ENCODE measurements around the gene HSPA8.
"Not testable (repeated sequence)": the region's sequence is repeated elsewhere in the genome, so short reads cannot be mapped to it uniquely, and the experiment has no call there.

HSPA8 gene

GRCh38 chr11:123072332-123072761 is 10.4 kb upstream of the HSPA8 start:
- no peak for DNase-seq (ENCODE audit: low spot score)

- DNase-seq (ENCODE audit: low spot score) = no peak
Observed at GRCh38 chr11:123069908-123070821, 8.2 kb upstream of the HSPA8 start.

DNA sequence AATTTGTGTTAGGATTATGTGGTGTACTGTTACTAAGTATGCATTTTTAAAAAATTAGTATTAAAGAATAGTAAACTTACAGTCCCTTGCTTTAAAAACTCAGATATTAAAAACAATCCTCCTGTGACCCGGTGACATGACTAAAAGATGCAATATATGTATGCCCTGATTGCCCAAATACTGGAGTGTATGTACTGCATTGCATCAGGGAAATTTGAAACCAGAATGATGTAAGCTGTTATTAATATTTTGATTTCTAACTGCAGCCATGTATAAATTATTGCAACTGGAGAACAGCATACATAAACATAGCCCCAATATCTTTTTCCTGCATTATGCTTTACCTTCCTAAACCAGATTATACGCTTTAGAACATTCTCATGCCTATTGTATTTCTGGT is 3.7 kb upstream of the HSPA8 start:
- DNase-seq (ENCODE audit: low spot score) = no peak

GRCh38 chr11:123063826-123064657 is 2.1 kb upstream of the HSPA8 start:
- no peak for DNase-seq (ENCODE audit: low spot score)

DNA sequence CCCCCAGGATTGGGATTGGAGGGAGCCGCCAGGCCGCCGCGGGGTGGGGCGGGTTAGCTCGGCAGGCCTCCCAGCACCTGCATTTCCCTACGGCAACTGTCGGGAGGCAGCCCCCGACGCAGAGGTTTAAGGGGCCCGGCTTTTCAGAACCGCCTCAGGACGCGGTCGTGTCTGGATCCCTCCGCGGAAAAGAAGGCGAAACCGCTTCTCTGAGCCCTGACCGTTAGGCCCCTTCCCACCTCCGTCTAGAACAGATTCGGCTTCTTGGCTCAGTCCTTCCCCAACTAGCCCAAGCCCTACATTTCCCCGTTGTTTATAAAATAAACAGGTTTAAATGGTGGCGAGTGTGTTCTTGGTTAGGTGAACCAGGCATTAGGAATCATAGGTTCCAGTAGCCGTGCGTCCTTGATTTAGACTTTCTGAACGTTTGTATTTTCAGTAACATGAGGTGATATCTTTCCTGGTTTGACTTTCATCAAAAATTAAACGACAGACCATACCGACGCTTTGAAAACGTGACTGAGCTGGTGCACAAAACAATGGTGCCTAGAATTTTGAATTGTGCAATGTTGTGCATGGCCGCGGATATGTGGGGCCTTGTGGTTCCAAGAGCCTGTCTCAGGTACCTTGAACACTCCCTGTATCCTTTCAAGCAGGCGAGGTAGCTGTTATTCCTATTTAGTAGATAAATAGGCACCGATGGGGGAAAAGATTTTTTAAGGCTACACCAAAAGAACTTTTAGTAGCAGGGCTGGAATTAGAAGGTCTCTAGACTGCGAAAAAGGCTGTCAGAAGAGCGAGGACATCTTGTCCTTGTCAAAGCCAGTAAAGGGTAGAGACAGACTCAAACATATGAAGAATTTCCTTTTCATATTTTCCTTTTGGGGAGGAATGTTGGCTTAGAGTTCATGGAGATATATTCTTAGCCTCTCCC is 1.2 kb upstream of the HSPA8 start:
- peak; percentile 58 for DNase-seq (ENCODE audit: low spot score)

- DNase-seq (ENCODE audit: low spot score) = peak; percentile 99
Observed at GRCh38 chr11:123062158-123062891, 389 bp upstream of the HSPA8 start.

- DNase-seq (ENCODE audit: low spot score) = no peak
Observed at GRCh38 chr11:123060277-123061000, 1.5 kb downstream of the HSPA8 start.

DNA sequence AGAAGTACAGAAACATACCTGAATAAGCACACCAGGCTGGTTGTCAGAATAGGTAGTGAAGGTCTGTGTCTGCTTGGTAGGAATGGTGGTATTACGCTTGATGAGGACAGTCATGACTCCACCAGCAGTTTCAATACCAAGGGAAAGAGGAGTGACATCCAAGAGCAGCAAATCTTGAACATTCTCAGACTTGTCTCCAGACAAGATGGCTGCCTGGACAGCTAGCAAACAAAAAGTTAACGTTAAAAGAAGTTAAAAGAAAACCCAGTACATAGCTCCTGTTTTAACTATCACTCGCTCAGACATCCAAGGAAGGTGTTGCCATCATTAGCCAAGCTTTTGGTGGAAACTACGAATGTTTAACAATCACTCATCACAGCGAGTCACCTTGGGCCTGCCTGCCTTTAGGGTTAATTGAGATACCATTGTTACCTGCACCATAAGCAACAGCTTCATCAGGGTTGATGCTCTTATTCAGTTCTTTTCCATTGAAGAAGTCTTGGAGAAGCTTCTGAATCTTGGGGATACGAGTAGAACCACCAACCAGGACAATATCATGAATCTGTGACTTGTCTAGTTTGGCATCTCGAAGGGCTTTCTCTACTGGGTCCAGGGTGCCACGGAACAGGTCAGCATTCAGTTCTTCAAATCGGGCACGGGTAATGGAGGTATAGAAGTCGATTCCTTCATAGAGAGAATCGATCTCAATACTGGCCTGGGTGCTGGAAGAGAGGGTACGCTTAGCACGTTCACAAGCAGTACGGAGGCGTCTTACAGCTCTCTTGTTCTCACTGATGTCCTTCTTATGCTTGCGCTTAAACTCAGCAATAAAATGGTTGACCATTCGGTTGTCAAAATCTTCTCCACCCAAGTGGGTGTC is 2.7 kb downstream of the HSPA8 start:
- DNase-seq (ENCODE audit: low spot score) = not testable (repeated sequence)

DNA sequence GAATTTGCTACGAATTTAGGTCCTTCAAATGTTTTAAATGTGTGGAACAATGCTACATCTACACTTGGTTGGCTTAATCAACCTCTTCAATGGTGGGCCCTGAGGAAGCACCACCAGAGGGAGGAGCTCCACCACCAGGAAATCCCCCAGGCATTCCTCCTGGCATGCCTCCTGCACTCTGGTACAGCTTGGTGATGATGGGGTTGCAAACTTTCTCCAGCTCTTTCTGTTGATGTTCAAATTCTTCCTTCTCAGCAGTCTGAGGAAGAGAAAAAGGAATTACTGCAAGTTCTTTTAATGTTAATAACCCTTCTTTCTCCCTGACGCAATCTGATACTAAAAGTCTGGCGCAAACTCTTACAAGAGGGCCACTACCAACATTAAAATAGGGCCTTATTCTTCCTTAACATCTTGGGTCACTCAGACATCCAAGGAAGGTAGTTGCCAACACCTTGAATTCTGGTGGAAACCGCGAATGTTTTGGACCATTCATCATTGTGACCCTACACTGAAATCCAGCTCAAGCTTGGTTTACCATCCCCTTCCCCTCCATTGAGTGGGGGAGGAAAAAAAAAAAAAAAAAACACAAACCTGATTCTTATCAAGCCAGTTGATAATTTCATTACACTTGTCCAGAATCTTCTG is 4.2 kb downstream of the HSPA8 start:
- no peak for DNase-seq (ENCODE audit: low spot score)

GRCh38 chr11:123056835-123057491 is 5.0 kb downstream of the HSPA8 start:
- DNase-seq (ENCODE audit: low spot score) = no peak

- DNase-seq (ENCODE audit: low spot score) = no peak
Observed at GRCh38 chr11:123055191-123055901, 6.6 kb downstream of the HSPA8 start.

- peak; percentile 83 for DNase-seq (ENCODE audit: low spot score)
Observed at GRCh38 chr11:123054301-123055065, 7.5 kb downstream of the HSPA8 start.

- no peak for DNase-seq (ENCODE audit: low spot score)
Observed at GRCh38 chr11:123052901-123053721, 8.8 kb downstream of the HSPA8 start.

DNA sequence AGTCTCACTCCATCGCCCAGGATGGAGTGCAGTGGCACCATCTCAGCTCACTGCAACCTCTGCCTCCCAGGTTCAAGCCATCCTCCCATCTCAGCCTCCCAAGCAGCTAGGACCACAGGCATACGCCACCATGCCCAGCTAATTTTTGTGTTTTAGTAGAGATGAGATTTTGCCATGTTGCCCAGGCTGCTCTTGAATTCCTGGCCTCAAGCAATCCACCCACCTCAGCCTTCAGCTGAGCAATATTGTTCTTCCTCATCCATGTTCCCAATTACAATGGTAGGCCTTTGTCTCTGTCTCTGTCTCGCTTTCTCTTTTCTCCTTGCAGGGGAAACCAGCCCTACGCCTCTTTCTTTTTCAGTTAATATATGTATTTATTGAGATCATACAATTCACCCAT is 10.3 kb downstream of the HSPA8 start:
- no peak for DNase-seq (ENCODE audit: low spot score)

DNA sequence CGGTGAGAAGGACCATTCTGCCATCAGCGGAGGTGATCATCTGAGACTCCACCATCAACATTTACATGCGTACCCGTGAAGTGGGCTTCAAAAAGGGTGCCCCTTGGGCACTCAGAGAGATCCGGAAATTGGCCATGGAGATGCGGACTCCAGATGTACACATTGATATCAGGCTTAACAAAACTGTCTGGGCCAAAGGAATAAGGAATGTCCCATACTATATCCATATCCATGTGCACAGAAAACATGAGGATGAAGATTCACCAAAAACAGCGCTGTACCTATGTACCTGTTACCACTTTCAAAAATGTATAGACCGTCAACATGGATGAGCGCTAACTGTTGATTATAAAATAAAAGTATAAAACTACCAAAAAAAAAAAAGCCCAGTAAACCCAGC is 10.8 kb downstream of the HSPA8 start:
- no peak for DNase-seq (ENCODE audit: low spot score)

DNA sequence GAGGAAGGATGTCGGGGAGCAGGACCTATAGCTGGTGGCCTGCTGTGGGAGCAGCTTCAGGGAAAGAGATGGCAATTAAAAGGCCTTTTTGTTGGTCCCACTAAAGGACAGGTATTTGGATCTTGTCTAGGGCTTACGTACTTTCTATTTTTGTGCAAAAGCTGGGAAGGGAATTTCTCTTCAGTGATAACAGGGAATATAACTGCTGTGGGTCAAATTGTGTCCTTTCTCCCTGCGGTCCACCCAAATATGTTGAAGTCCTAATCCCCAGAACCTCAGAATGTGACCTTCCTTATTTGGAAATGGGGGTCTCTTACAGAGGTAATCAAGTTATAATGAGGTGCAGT is 14.0 kb downstream of the HSPA8 start:
- DNase-seq (ENCODE audit: low spot score) = no peak
